ENCODE results near the gene AIFM2. TPM values are rescaled to one million over a fixed set of nuclear protein-coding genes. Genes with fewer than 3 reads are reported as not detected.
A peak's percentile ranks its signal among the peaks of the same experiment; 100 is the strongest.

AIFM2 gene
- total and polyA plus RNA-seq, 2 of the 13 experiments (the other 11 are each of a cell fraction or from before 2014, with no cell fraction given), result 20.3 to 29.5 TPM

DNA sequence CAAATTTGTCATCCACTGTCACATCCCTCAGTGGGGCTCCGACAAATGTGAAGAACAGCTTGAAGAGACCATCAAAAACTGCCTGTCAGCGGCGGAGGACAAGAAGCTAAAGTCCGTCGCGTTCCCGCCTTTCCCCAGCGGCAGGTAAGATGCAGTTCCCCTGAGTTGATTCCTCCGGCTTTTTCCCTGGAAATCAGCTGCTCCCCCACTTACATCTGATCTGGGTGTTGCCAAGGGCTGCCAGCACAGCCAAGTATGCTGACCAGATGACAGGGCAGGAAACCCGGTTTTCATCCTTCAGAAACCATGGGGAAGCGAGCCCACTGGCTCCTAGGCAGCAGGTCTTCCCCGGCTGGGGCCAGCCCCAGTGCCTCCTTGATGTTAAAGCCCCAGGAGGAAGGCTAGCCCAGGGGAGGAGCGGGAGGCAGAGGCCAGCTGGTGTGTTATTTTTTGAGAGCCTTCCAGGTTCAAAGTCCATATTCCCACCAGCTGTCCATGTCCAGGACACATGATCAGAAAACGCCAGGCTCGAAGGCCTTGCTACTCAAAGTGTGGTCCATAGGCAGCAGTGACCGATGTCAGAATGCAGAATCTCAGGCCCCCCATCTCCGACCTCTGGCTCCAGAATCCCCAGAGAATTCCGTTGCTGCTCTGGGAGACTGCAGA, 23.4 kb downstream of the AIFM2 start (continued):
- no peak for TF ChIP-seq TOPORS (CRISPR knock-in tag; IDR thresholded peaks at IDR 0.05)
- no peak for TF ChIP-seq MIER2 (CRISPR knock-in tag; IDR thresholded peaks at IDR 0.05)
- TF ChIP-seq, protein P1, sequence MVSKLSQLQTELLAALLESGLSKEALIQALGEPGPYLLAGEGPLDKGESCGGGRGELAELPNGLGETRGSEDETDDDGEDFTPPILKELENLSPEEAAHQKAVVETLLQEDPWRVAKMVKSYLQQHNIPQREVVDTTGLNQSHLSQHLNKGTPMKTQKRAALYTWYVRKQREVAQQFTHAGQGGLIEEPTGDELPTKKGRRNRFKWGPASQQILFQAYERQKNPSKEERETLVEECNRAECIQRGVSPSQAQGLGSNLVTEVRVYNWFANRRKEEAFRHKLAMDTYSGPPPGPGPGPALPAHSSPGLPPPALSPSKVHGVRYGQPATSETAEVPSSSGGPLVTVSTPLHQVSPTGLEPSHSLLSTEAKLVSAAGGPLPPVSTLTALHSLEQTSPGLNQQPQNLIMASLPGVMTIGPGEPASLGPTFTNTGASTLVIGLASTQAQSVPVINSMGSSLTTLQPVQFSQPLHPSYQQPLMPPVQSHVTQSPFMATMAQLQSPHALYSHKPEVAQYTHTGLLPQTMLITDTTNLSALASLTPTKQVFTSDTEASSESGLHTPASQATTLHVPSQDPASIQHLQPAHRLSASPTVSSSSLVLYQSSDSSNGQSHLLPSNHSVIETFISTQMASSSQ (IDR thresholded peaks at IDR 0.05; ENCODE audit: low read depth), result peak; percentile 42; the same call in 1 of the 2 replicates
- TF ChIP-seq, protein P1 (CRISPR knock-in tag; IDR thresholded peaks at IDR 0.05; ENCODE audit: borderline replicate concordance), result peak; percentile 72; the same call in 1 of the 2 replicates
- TF ChIP-seq CHD2 (IDR thresholded peaks at IDR 0.05; ENCODE audit: low read depth, low read length), result no peak
- TF ChIP-seq GTF2F1 (IDR thresholded peaks at IDR 0.05; ENCODE audit: low read length), result no peak
- TF ChIP-seq, protein P2, sequence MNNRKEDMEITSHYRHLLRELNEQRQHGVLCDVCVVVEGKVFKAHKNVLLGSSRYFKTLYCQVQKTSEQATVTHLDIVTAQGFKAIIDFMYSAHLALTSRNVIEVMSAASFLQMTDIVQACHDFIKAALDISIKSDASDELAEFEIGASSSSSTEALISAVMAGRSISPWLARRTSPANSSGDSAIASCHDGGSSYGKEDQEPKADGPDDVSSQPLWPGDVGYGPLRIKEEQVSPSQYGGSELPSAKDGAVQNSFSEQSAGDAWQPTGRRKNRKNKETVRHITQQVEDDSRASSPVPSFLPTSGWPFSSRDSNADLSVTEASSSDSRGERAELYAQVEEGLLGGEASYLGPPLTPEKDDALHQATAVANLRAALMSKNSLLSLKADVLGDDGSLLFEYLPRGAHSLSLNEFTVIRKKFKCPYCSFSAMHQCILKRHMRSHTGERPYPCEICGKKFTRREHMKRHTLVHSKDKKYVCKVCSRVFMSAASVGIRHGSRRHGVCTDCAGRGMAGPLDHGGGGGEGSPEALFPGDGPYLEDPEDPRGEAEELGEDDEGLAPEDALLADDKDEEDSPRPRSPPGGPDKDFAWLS (CRISPR knock-in tag; IDR thresholded peaks at IDR 0.05; ENCODE audit: borderline replicate concordance), result no peak
- TF ChIP-seq, protein P3, sequence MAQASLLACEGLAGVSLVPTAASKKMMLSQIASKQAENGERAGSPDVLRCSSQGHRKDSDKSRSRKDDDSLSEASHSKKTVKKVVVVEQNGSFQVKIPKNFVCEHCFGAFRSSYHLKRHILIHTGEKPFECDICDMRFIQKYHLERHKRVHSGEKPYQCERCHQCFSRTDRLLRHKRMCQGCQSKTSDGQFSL (CRISPR knock-in tag; IDR thresholded peaks at IDR 0.05), result no peak
- TF ChIP-seq ELF1 (CRISPR knock-in tag; IDR thresholded peaks at IDR 0.05), result no peak
- no peak for TF ChIP-seq ZFP62 (CRISPR knock-in tag; IDR thresholded peaks at IDR 0.05)
- peak; percentile 64 for TF ChIP-seq SKI (IDR thresholded peaks at IDR 0.05; ENCODE audit: partially characterized antibody)
- TF ChIP-seq, protein P4, sequence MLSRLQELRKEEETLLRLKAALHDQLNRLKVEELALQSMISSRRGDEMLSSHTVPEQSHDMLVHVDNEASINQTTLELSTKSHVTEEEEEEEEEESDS (CRISPR knock-in tag; IDR thresholded peaks at IDR 0.05; ENCODE audit: borderline replicate concordance), result no peak
- TF ChIP-seq ZNF205 (CRISPR knock-in tag; IDR thresholded peaks at IDR 0.05), result no peak
- no peak for TF ChIP-seq SRY (CRISPR knock-in tag; IDR thresholded peaks at IDR 0.05)
- TF ChIP-seq, protein P5, sequence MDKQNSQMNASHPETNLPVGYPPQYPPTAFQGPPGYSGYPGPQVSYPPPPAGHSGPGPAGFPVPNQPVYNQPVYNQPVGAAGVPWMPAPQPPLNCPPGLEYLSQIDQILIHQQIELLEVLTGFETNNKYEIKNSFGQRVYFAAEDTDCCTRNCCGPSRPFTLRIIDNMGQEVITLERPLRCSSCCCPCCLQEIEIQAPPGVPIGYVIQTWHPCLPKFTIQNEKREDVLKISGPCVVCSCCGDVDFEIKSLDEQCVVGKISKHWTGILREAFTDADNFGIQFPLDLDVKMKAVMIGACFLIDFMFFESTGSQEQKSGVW (CRISPR knock-in tag; IDR thresholded peaks at IDR 0.05; ENCODE audit: borderline replicate concordance), result no peak
- no peak for TF ChIP-seq ZNF713 (CRISPR knock-in tag; IDR thresholded peaks at IDR 0.05)
- peak; percentile 79 for TF ChIP-seq ELF3 (CRISPR knock-in tag; IDR thresholded peaks at IDR 0.05)
- TF ChIP-seq, protein P6, sequence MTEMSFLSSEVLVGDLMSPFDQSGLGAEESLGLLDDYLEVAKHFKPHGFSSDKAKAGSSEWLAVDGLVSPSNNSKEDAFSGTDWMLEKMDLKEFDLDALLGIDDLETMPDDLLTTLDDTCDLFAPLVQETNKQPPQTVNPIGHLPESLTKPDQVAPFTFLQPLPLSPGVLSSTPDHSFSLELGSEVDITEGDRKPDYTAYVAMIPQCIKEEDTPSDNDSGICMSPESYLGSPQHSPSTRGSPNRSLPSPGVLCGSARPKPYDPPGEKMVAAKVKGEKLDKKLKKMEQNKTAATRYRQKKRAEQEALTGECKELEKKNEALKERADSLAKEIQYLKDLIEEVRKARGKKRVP (CRISPR knock-in tag; IDR thresholded peaks at IDR 0.05), result no peak
- TF ChIP-seq MBNL3 (CRISPR knock-in tag; conservative IDR thresholded peaks at IDR 0.05), result no peak
- no peak for TF ChIP-seq CAMTA2 (CRISPR knock-in tag; IDR thresholded peaks at IDR 0.05; ENCODE audit: borderline replicate concordance)
- 0 out of 2 replicates have a peak, but pooled peaks have one; percentile 57 for TF ChIP-seq KLF12 (CRISPR knock-in tag; IDR thresholded peaks at IDR 0.05; ENCODE audit: borderline replicate concordance)
- TF ChIP-seq ETV6 (CRISPR knock-in tag; conservative IDR thresholded peaks at IDR 0.05), result no peak
- TF ChIP-seq ZNF772 (CRISPR knock-in tag; IDR thresholded peaks at IDR 0.05), result peak; percentile 5; the same call in 1 of the 2 replicates

Data from HepG2 (cell line).